Epidermal melanocyte (primary cell): ENCODE results near the gene TMTC3.
"Not testable (repeated sequence)": the region's sequence is repeated elsewhere in the genome, so short reads cannot be mapped to it uniquely, and the experiment has no call there.

ENCODE experiments used
- DNase-seq: peaks from one replicate; pipeline ENCODE4 v3.0.0; 2011; ENCODE audit warnings: low spot score; ENCODE audit not compliant: insufficient read length

Gene TMTC3

DNA sequence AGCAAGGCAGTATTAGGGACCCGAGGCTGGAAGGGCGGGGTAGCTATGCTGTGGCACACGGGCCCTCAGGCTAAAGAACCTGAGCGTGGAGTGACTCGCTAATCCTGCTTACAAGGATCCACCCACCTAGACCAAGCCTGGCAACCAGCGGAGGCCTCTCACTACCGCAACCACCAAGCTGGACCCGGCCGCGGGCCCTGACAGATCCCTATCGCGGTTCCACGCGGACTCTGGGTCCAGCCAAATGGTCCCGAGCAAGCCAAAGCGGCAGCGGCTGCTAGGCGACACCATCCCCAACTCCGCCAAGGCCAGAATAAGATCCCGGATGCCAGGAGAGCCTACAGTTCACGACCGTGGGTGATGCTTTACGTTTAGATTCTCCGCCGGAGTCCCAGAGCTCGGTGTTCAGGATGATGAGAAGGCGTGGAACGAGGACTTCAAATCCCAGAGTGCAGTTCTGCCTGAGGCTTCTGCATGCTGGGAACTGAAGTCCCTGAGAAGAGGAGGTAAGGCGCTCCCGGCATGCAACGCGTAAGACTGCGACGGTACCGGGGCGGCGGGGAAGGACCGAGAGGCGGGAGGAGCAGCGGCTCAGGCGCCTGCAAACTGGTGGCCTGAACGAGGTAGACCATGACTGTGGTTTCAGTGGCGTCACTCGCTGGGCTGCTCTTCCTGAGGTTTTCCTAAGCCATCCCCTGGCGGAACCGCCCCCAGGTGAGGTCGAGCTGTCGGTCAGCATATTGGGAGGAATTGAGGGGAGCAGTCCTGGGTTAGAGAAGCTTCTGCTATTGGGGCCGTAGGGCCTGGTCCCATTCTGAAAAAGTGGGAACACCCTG is at the start of gene TMTC3, which contains the start of gene CEP290:
TMTC3 (plus strand) TSS at position 534 of the 836 bp plus-strand sequence. CDS start 6,009 bp downstream, outside the sequence.
CEP290 (minus strand) TSS at position 315 of the 836 bp plus-strand sequence. CDS start 781 bp downstream, outside the sequence.
- peak; percentile 69 for DNase-seq

- DNase-seq: no peak
These were observed 49.3 kb upstream of the TMTC3 start for GRCh38 chr12:88092771-88093170.

GRCh38 chr12:88093573-88093972 is 48.5 kb upstream of the TMTC3 start:
- DNase-seq: no peak

DNA sequence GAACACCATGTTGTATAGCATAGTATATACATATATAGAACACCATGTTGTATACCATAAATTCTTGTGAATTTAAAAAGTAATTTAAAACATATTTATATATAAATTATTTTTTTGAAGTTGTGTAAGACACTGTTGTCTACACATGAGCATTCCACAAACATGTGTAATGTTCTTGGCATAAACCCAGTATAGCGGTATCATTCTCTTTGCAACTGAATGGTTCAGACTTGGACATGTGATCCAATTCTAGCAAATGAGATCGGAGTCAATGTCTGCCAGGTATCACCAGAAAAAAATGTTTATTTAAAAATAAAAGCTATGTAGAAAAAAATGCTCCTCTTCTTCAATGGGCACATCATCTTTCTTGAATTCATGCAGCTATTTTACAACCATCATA is 34.1 kb upstream of the TMTC3 start:
- DNase-seq: no peak

GRCh38 chr12:88111074-88111652 is 30.9 kb upstream of the TMTC3 start:
- DNase-seq: no peak

DNA sequence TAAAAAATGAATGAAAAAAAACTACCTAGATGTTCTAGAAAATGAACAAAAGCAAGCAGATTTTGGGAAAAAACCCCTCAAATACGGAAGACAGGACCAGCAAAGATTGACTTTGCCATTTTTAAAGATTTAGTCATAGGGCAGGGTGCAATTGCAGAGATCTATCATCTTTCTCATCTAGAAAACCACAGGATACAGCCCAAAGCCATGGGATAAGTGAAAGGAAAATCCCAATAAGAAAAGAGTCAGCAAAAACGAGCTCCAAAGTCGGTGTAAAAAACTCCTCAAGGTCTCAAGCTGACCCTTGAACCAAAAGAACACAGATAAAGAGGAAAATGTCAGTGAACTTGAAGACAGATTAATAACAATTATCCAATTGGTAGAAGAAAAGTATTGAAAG is 28.2 kb upstream of the TMTC3 start:
- DNase-seq: no peak

DNA sequence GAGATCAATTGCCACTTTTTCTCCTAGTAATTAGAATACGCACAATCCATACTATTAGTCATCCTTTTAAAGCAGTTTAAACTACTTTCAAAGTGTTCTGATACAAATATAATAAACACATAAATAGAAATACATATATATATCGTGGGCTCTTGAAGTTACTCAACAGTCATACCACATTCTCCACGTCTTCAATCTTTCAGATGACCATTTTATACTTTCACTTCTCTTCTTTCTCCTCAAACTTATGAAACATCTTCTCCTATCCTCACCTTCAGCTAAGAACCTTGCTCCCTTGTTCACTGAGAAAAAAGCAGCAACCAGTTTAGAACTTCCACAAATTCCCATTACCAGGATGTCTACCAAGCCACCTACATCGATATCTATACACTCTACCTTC is 19.4 kb upstream of the TMTC3 start:
- DNase-seq: no peak

GRCh38 chr12:88127099-88127498 is 15.0 kb upstream of the TMTC3 start:
- DNase-seq: no peak

DNA sequence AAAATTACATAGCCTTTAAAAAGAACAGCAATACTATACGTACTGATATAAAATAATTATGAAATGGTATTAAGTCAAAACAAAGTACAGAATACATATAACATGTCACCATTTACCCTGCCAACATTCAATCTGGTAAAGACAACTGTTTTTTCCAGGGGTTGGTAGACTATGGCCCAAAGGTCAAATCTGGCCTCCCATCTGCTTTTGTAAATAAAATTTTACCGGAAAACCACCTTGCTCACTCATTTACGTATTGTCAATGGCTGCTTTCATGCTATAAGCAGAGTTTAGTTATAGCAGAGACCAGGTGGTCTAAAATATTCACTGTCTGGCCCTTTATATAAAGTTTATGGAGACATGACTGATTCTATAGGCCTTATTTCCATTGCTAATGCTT is 14.3 kb upstream of the TMTC3 start:
- no peak for DNase-seq

DNA sequence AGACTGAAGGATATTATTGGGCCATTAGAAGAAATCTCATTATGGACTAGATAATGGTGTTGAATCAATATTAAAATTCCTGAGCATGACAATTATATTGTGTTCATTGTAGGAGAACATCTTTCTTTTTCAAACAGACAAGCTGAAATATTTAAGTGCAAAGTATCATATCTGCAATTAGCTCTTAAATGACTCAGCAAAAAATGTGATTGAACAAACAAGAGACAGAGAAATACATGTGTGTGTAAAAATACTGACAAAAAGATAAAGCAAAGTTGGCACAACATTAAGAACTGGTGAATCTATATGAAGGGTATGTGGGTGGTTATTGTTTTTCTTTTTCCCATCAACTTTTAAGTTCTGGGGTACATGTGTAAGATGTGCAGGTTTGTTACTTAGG is 9.7 kb upstream of the TMTC3 start:
- no peak for DNase-seq

DNA sequence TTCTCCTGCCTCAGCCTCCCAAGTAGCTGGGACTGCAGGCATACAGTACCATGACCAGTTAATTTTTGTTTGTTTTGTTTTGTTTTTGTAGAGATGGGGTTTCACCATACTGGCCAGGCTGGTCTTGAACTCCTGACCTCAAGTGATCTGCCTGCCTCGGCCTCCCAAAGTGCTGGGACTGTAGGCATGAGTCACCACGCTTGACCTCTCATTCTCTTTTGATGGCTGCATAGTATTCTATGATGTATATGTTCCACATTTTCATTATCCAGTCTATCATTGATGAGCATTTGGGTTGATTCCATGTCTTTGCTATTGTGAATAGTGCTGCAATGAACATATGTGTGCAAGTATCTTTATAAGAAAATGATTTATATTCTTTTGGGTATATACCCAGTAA is 8.9 kb upstream of the TMTC3 start:
- DNase-seq: not testable (repeated sequence)

DNA sequence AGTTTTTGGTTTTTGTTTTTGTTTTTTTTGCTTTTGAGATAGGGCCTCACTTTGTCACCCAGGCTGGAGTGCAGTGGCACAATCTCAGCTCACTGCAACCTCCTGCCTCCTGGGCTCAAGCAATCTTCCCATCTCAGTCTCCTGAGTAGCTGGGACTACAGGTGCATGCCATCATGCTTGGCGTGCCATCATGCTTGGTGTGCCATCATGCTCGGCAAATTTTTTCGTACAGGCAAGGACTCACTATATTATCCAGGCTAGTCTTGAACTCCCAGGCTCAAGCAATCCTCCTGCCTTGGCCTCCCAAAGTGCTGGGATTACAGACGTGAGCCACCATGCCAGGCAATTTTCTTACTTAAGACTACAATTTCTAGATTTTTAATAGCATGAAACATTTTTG is 2.4 kb upstream of the TMTC3 start:
- DNase-seq: not testable (repeated sequence)

- DNase-seq: no peak
These were observed 708 bp upstream of the TMTC3 start for GRCh38 chr12:88141425-88141773.

- no peak for DNase-seq
These were observed 494 bp downstream of the TMTC3 start for GRCh38 chr12:88142610-88142991.

- no peak for DNase-seq
These were observed 1.9 kb downstream of the TMTC3 start for GRCh38 chr12:88144037-88144436.

GRCh38 chr12:88144546-88145468 is 2.7 kb downstream of the TMTC3 start:
- DNase-seq: no peak

DNA sequence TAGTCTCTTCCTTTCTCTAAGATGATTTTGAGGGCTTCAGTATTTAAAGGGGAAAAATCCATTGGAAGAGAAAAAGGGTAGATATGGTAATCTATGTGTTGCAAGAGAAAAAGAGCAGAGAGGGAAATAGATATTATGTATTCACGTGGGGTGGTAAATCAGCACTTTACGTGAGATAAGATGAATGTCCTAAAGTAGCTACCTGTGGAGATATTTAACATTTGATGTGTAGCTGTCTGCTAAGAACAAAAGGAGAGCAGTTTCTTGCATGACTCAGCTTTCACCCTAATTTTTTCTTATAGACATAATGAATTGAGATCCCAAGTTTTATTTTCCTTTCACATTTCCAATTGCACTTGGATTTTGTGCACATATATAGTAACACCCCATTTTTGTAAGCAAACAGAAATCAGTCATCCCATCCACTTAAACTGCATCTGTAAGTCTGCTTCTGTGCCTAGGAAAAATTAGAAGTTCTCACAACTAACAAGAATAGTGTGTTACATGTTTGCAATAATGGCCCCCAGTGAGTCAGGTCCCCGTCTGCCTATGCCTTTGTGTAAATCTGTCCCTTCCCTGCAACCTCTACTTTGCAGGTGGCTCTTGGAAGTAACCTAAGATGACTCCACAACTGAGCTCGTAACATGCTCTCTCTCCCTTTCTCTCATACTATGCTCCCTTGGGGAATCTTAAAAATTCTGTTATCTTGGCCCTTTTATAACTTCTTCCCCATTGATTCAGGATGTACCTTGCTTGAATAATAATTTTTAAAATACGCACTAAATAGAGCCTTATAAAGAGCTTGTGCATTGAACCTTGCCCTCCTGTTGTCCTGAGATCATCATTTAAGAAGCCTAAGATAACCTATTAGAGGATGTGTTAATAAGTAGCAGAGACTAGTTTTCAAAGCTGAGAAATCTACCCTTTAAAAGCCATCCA is 3.7 kb downstream of the TMTC3 start:
- DNase-seq: no peak

- DNase-seq: no peak
These were observed 8.0 kb downstream of the TMTC3 start for GRCh38 chr12:88150063-88150462.

DNA sequence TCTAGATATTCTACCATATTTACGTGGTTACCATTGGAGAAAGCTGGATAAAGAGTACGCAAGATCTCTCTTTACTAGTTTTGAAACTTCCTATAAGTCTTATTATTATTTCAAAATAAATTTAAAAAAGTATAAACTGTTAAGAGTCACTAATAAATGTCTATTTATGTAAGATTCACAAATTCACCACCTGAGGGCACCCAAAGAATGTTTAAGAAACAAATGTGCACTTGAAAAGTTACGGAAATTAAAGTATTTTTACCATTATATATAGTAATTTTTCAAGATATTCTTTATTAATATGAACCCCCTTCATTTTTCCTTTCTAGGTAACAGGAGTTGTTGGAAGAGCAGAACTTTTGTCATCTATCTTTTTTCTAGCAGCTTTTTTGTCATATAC is 11.9 kb downstream of the TMTC3 start:
- DNase-seq: no peak

- DNase-seq: no peak
These were observed 14.1 kb downstream of the TMTC3 start for GRCh38 chr12:88156075-88156654.
